Measurements from ENCODE around the gene SMOC2. TPM values are rescaled to one million over a fixed set of nuclear protein-coding genes. Genes with fewer than 3 reads are reported as not detected.

SMOC2 gene
- total and polyA plus RNA-seq, 2 of the 13 experiments (the other 11 are each of a cell fraction or from before 2014, with no cell fraction given): not detected

GRCh38 chr6:168563656-168564055, 122.7 kb downstream of the SMOC2 start:
- no TSS peak for BruUV-seq (replicated peaks)
- Histone ChIP-seq H3K36me3 (replicated peaks in 1 of 2; ENCODE audit: control insufficient read depth in 1 of 2, insufficient read depth in 2 of 2, low read length in 2 of 2) (no peaks in the 10 kb centered on the region), H3K27ac (ENCODE audit: extremely low read length, insufficient read depth, low read length) (no peak overlapping the region), H3K4me3 (replicated peaks in 1 of 3; ENCODE audit: insufficient read depth in 1 of 3, low read depth in 2 of 3, low read length in 3 of 3) (no peak overlapping the region), H3K4me1 (ENCODE audit: insufficient read depth, low read length) (no peaks in the 10 kb centered on the region), H3K9me3 (ENCODE audit: low read length) (no peaks in the 10 kb centered on the region), H3K79me2 (ENCODE audit: insufficient read depth, low read length) (no peaks in the 10 kb centered on the region), H3K27me3 (ENCODE audit: control insufficient read depth in 1 of 2, insufficient read depth in 2 of 2, low read length in 2 of 2) (peaks cover 3 to 43% of the 10 kb centered on the region in 2 experiments; a peak in 2 of 5 replicates), H2AFZ (ENCODE audit: low read length) (no peak overlapping the region), H3K4me2 (ENCODE audit: low read depth, low read length) (no peak overlapping the region), H3K9ac (ENCODE audit: insufficient read depth, low read depth, low read length) (no peak overlapping the region), H4K20me1 (ENCODE audit: insufficient read depth, low read length) (no peaks in the 10 kb centered on the region; the same call in 1 of the 2 replicates)
- ATAC-seq (peak; percentile 42; the same call in 2 of the 3 replicates), FAIRE-seq (no peak), DNase-seq (ENCODE audit: low spot score) (no peak)
- in situ Hi-C loops (cut with HindIII; ENCODE audit: extremely low pct_ligation_motif_present, low pct_unique_long_range_greater_than_20kb) (no loop called here), intact Hi-C loops (cut with micrococcal nuclease; ENCODE audit: unreplicated experiment) (no loop called here)
- no peak for TF ChIP-seq ZNF235 (CRISPR knock-in tag; IDR thresholded peaks at IDR 0.05; ENCODE audit: borderline replicate concordance)
- no peak for TF ChIP-seq ZNF430 (CRISPR knock-in tag; IDR thresholded peaks at IDR 0.05)
- no peak for TF ChIP-seq MED8 (CRISPR knock-in tag; IDR thresholded peaks at IDR 0.05; ENCODE audit: insufficient replicate concordance)
- no peak for TF ChIP-seq ZSCAN22 (CRISPR knock-in tag; IDR thresholded peaks at IDR 0.05)
- no peak for TF ChIP-seq ZNF800 (CRISPR knock-in tag; IDR thresholded peaks at IDR 0.05)
- 15% methylated on average over 5 of the region's 11 CpGs for WGBS (ENCODE audit: low lambda C conversion rate)
- CTCF ChIA-PET (ENCODE audit: low intra/inter-chr PET ratio, low total read pairs): no interaction called here
- POLR2A ChIA-PET: no interaction called here

- FAIRE-seq (no peak), ATAC-seq (no peak), DNase-seq (ENCODE audit: low spot score) (no peak)
- Histone ChIP-seq H4K20me1 (ENCODE audit: insufficient read depth, low read length) (no peaks in the 10 kb centered on the region; the same call in 1 of the 2 replicates), H3K9me3 (ENCODE audit: low read length) (no peaks in the 10 kb centered on the region), H3K4me1 (ENCODE audit: insufficient read depth, low read length) (no peaks in the 10 kb centered on the region), H3K27ac (ENCODE audit: extremely low read length, insufficient read depth, low read length) (no peak overlapping the region), H3K4me2 (ENCODE audit: low read depth, low read length) (no peak overlapping the region), H3K4me3 (replicated peaks in 1 of 3; ENCODE audit: insufficient read depth in 1 of 3, low read depth in 2 of 3, low read length in 3 of 3) (no peak overlapping the region), H3K36me3 (replicated peaks in 1 of 2; ENCODE audit: control insufficient read depth in 1 of 2, insufficient read depth in 2 of 2, low read length in 2 of 2) (no peaks in the 10 kb centered on the region), H3K27me3 (ENCODE audit: control insufficient read depth in 1 of 2, insufficient read depth in 2 of 2, low read length in 2 of 2) (peaks cover 5 to 56% of the 10 kb centered on the region in 2 experiments; a peak in 3 of 5 replicates), H3K9ac (ENCODE audit: insufficient read depth, low read depth, low read length) (no peak overlapping the region), H3K79me2 (ENCODE audit: insufficient read depth, low read length) (no peaks in the 10 kb centered on the region), H2AFZ (ENCODE audit: low read length) (no peak overlapping the region)
- no TSS peak for BruUV-seq (replicated peaks)
- in situ Hi-C loops (cut with HindIII; ENCODE audit: extremely low pct_ligation_motif_present, low pct_unique_long_range_greater_than_20kb) (no loop called here), intact Hi-C loops (cut with micrococcal nuclease; ENCODE audit: unreplicated experiment) (no loop called here)
- CTCF ChIA-PET (ENCODE audit: low intra/inter-chr PET ratio, low total read pairs): no interaction called here
- POLR2A ChIA-PET: no interaction called here
- 2% methylated on average over 4 of the region's 4 CpGs for WGBS (ENCODE audit: low lambda C conversion rate)
- TF ChIP-seq MAFK (conservative IDR thresholded peaks at IDR 0.05 in 1 of 2, IDR thresholded peaks at IDR 0.05 in 1 of 2; ENCODE audit: low read length in 2 of 2) (no peak), HNRNPH1 (optimal IDR thresholded peaks at IDR 0.05; ENCODE audit: low read depth, low read length) (no peak), ZSCAN5A (CRISPR knock-in tag; IDR thresholded peaks at IDR 0.05; ENCODE audit: borderline replicate concordance) (no peak), HOXA5 (CRISPR knock-in tag; IDR thresholded peaks at IDR 0.05) (no peak), RBAK (CRISPR knock-in tag; IDR thresholded peaks at IDR 0.05) (0 out of 2 replicates have a peak, but pooled peaks have one; percentile 53), SAFB2 (CRISPR knock-in tag; IDR thresholded peaks at IDR 0.05; ENCODE audit: borderline replicate concordance, low read depth) (no peak), DBP (CRISPR knock-in tag; IDR thresholded peaks at IDR 0.05; ENCODE audit: not compliant biosample characterization) (no peak), RFX1 (IDR thresholded peaks at IDR 0.05) (no peak), ZBTB7B (CRISPR knock-in tag; IDR thresholded peaks at IDR 0.05) (no peak), ZNF878 (CRISPR knock-in tag; IDR thresholded peaks at IDR 0.05) (no peak)
Observed at GRCh38 chr6:168565112-168565511, 124.1 kb downstream of the SMOC2 start.

Data from HepG2 (cell line).